Measurements from ENCODE around the gene CIB4. TPM values are rescaled to one million over a fixed set of nuclear protein-coding genes. Genes with fewer than 3 reads are reported as not detected.
"Not testable (repeated sequence)": the region's sequence is repeated elsewhere in the genome, so short reads cannot be mapped to it uniquely, and the experiment has no call there.

The CIB4 gene
- polyA plus RNA-seq, 3 donors = 0.40 to 0.92 (median 0.50) TPM

GRCh38 chr2:26574066-26574899 is 66.9 kb downstream of the CIB4 start:
- no peak for DNase-seq (ENCODE audit: low read depth in 3 of 3, low spot score in 2 of 3)

DNA sequence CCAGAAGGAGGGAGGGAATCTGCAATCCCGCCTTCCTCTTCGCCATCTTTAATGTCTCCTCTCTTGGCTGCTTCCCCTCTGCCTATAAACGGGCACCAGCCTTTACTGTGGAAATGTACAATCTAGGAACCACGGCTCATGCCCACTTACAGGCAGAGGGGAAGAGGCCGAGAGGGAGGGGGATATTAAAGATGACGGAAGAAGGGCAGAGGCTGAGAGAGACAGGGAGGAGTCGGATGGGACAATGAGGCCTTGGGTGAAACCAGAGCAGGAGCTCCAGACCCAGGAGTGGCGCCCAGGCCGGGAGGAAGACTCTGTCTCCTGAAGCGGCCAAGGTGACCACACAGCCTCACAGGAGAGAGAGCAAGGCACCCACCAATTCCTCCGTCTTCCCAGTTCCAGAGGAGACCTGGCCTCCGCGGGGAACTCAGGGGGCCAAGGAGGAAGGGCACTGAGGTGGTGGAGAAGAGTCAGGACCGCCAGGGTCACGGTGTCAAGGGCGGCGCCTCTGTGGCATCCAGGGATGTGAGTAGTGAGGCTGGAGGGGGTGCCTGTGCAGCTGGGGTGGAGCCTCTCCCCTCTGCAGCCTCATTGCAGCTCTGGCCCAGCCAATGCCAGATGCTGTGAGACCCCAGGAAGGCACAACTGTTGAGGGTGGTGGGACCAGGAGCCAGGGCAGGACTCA is 67.8 kb downstream of the CIB4 start:
- no peak for DNase-seq (ENCODE audit: low read depth in 3 of 3, low spot score in 2 of 3)

- DNase-seq (ENCODE audit: low read depth in 3 of 3, low spot score in 2 of 3) = no peak
These were observed 68.6 kb downstream of the CIB4 start for GRCh38 chr2:26572591-26572990.

GRCh38 chr2:26571316-26571715 is 69.8 kb downstream of the CIB4 start:
- DNase-seq (ENCODE audit: low read depth in 3 of 3, low spot score in 2 of 3) = no peak

DNA sequence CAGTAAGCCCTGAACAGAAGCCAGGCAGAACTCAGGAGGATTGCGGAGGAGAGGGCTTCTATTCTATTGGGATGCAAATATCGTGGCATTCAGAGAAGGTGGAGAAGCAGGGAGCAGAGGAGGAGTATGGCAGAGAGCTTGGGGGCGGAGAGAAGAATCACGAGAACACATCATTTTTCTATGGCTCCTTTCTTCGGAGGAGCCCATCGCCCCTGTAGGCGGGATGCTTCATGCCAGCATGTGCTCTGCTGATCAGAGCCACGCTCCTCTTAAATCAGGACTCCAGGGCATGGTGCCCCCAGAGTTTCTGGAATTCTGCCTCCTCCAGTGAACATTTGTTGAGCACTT is 71.1 kb downstream of the CIB4 start:
- no peak for DNase-seq (ENCODE audit: low read depth in 3 of 3, low spot score in 2 of 3)

- DNase-seq (ENCODE audit: low read depth in 3 of 3, low spot score in 2 of 3) = no peak
These were observed 71.7 kb downstream of the CIB4 start for GRCh38 chr2:26569216-26570082.

GRCh38 chr2:26568076-26568890 is 72.9 kb downstream of the CIB4 start:
- DNase-seq (ENCODE audit: low read depth in 3 of 3, low spot score in 2 of 3) = no peak

- no peak for DNase-seq (ENCODE audit: low read depth in 3 of 3, low spot score in 2 of 3)
These were observed 73.6 kb downstream of the CIB4 start for GRCh38 chr2:26567534-26567933.

DNA sequence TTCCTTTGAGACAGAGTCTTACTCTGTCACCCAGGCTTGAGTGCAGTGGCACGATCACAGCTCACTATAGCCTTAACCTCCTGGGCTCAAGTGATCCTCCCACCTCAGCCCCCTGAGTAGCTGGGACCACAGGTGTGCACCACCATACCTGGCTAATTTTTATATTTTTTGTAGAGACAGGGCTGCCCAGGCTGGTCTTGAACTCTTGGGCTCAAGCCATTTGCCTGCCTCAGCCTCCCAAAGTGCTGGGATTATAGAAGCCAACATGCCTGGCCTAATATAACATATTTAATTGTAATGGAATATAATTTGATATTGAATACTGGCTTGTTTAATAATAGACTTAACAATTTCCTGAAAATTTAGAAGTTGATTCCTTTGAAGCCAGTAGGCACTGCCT is 74.4 kb downstream of the CIB4 start:
- DNase-seq (ENCODE audit: low read depth in 3 of 3, low spot score in 2 of 3) = not testable (repeated sequence)

DNA sequence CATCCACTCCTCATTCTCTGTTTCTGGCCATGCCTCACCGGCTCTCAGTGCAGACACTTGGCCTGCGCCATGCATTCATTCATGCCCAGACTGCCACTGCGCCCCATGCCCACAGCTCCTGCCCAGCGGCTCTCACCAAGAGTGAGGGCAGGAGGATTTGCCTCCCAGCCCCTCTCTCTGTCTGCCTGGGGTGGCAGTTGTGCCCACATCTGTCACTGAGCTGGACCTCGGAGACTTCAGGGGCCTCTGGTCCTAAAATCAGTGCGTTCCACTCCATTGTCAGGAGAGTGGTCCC is 75.1 kb downstream of the CIB4 start:
- no peak for DNase-seq (ENCODE audit: low read depth in 3 of 3, low spot score in 2 of 3)

DNA sequence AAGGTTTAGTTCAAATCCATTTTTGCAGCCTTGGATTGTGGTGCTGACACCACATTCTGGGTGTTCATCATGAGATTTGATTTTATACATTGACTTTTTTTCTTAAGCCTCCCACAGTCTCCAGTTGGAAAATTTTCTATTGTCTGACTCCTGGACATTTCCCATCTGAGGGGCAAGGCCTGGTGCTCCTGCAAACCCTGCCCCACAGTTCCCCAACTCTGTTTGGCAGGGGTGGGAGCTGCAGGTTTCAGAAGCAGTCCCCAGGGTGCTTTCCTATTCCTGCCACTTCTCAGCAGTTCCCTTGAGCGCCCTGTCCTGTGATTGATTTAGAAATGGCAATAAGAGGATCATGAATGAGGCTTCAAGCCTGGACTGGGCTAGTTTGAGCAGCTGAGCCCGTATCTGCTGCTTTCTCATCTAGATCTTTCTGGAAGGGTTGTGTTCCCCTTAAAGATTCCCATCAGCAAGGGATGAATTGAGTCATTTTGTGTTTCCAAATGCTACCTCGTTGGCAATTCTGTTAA is 77.0 kb downstream of the CIB4 start:
- DNase-seq (ENCODE audit: low read depth in 3 of 3, low spot score in 2 of 3) = no peak

DNA sequence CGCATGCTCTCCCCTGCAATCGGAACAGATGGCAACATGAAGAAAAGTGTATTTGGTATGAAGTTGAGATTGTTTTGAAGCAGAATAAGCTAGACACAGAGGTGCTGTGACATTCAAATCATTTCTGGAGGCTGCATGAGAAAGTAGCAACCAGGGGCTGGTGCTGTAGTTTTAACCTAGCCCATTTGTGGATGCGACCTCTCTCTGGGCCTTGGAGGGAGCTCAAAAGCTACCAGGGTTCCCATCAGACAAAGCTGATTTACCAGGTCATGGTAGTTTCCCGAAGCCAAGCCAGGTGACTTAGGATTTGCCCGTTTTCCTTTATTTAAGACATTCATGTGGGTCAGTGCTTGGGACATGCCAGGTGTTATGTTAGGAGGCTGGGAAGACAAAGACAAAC is 77.5 kb downstream of the CIB4 start:
- DNase-seq (ENCODE audit: low read depth in 3 of 3, low spot score in 2 of 3) = no peak

- DNase-seq (ENCODE audit: low read depth in 3 of 3, low spot score in 2 of 3) = no peak
These were observed 78.1 kb downstream of the CIB4 start for GRCh38 chr2:26562811-26563645.

DNA sequence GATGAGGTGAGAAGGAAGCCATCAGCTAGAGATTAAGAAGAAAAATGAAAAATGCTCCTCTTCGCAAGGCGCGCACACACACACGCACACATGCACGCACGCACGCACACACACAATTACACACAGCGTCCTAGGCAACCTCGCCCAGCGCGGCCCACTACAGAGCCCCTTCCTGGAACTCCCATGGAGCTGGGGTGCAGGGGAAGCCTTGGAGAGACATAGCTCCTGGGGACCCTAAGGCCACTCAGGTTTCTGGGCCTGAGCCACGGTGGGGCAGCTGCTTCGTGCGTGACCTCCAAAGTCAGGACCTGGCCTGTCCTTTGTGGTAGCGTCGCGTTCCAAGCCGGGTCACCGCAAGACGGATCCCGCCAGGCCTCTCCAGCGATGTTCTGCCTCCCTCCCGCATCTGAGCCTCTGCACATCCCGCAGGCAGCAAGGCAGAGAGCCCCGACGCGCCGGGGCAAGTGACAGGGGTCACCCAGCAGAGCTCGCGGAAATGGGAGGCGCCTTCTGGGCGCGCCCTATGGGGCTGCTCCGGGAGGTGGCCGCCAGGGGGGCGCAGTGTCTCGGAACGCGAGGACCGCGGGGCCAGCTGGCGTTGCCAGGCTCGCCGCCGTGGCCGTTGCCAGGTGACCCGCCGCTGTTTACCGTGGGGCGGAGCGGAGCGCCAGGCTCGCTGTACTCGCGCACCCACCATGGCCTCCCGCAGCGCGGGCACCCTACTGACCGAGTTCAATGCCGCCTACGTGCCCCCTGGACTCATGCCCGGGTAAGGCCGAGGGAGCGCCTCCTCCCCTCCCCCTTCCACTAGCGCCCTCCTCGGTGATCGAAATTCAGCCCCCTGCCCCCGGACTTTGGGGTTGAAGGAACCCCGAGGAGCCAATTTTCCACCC is 79.0 kb downstream of the CIB4 start:
- DNase-seq (ENCODE audit: low read depth in 3 of 3, low spot score in 2 of 3) = no peak

GRCh38 chr2:26561376-26561775 is 79.8 kb downstream of the CIB4 start:
- no peak for DNase-seq (ENCODE audit: low read depth in 3 of 3, low spot score in 2 of 3)

GRCh38 chr2:26560892-26561291 is 80.3 kb downstream of the CIB4 start:
- DNase-seq (ENCODE audit: low read depth in 3 of 3, low spot score in 2 of 3) = no peak

DNA sequence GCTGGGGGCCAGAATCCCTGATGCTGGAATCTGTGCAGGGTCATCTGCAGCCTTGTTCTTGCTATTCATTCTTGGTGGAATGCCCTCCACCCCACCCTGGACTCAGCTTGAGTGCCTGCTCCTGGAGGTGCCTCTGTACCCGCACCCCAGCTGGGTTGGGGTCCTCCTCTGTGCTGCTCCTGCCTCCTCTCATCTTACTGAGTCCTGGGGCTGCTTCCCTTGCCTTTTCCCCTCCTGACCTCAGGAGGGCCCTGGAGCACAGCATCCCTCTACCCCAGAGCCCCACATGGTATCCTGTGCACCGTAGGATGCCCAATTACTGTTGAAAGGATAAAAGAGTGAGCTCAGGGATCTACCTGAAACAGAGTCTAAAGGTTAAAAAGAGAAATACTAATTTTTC is 81.6 kb downstream of the CIB4 start:
- DNase-seq (ENCODE audit: low read depth in 3 of 3, low spot score in 2 of 3) = no peak

DNA sequence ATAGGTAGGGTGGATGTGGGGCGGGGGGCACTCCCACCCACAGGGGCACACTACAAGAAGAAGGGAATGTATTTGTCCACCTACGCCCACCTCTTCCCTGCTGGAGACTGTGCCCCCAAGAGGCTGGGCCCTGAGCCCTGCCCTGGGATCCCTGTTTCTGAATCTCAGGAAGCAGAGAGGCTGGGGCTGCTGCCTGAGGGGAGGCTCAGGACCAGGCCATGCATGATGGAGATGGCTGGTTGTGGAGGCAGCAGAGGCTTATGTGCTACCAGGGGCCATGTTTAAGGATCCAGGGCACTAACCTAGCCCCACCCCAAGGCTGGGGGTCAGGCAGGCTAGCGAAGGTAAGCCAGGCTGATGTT is 82.1 kb downstream of the CIB4 start:
- DNase-seq (ENCODE audit: low read depth in 3 of 3, low spot score in 2 of 3) = no peak
